Hematopoietic multipotent progenitor cell treated with erythropoietin and hydrocortisone succinate and interleukin-3 and kit ligand, for 17 days (in vitro differentiated cells): Measurements from ENCODE around the gene ZBTB1.
A peak's percentile ranks its signal among the peaks of the same experiment; 100 is the strongest.
"Not testable (repeated sequence)": the region's sequence is repeated elsewhere in the genome, so short reads cannot be mapped to it uniquely, and the experiment has no call there.

ENCODE experiments used
- DNase-seq: peaks from one replicate; pipeline ENCODE4 v3.0.0-alpha.2; 2015; ENCODE audit warnings: low spot score

ZBTB1 gene

GRCh38 chr14:64500088-64500487 is 4.5 kb upstream of the ZBTB1 start:
- no peak for DNase-seq

DNA sequence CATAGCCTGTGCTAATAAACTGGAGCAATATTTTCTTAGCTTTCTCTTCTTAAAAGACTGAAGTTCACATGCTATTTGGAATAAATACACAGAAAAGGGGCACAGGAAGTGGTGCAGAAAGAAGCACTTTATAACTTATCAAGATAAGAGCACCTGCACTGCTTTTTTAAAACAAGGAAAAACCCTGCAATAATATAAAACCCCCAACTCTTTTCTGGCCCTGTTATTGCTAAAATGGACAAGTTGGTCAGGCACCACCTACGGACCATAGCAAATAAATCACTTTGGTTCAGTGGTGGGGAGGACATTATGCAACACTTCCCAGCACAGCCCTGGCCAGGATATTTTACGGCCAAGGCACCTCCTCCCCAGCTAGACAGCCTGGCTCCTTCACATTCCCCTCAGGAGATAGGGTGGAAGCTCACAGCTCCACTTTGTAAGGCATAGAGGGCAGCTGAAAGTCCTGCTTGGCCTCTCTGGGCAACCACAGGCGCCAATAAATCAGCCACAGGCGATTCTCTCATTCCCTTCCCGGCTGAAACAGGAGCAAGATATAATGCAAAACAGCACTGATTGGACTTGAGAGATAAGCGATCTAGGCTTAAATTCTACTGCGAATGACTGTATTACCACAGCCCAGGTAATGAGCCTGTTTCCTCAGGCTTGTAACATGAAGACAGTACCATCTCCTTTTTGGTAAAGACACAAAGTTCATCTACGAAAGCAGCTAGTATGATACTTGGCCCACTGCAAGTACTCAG is 3.0 kb upstream of the ZBTB1 start:
- no peak for DNase-seq

DNA sequence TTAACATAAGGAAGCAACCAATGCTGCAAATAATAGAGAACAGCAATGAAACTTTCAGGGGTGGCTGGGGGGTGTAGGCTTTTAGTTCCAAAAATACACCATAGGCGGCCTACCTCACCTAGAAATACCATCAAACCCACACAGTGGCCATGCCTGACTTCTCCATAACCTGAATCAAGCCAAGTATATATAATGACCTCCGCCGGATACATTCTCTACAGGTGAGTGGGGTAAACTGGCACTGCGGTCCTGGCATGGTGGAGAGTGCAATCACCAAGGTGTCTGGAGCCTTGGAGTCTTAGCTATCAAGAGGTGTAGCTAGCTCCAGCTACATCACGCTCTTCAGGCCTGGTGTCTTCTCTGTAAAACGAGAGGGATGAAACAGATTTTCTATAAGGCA is 2.1 kb upstream of the ZBTB1 start:
- DNase-seq = no peak

DNA sequence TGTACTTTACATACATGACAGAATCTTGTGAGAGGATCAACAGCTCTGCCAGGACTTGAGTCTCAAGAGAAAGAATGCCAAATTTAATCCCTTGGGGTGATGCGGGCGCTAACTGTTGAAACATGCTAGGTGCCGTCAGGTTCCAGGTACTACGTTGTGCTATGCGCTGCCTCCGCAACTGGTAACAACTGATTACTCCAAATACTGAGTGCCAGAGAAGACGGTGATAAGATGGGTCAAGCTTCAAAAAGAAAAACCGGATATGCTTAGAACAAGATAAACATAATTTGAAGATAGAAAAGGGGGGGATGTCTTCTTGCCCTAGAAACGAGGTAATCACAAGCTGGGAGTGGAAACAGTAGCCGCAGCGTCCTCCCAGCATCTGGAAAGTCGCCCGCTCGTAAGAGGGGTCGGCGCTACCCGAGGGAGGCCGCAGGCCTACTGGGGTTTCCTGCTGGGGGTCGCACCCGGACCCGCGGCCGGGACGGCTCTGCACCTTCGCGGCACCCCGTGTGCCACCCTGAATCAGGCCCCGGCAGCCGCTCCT is 1.6 kb upstream of the ZBTB1 start:
- peak; percentile 23 for DNase-seq

GRCh38 chr14:64503434-64504309 is 898 bp upstream of the ZBTB1 start, which contains the start of gene ZBTB25:
Gene ZBTB25, minus strand, starts transcription at chr14:64503838. Its CDS starts 13,305 bp downstream, at chr14:64490533.
- DNase-seq = peak; percentile 60

GRCh38 chr14:64504897-64505794 is 576 bp downstream of the ZBTB1 start:
- peak; percentile 44 for DNase-seq

GRCh38 chr14:64506721-64507120 is 2.2 kb downstream of the ZBTB1 start:
- DNase-seq = no peak

GRCh38 chr14:64507376-64508156 is 3.0 kb downstream of the ZBTB1 start:
- DNase-seq = no peak

- no peak for DNase-seq
These were observed 3.7 kb downstream of the ZBTB1 start for GRCh38 chr14:64508215-64508776.

GRCh38 chr14:64509036-64509435 is 4.5 kb downstream of the ZBTB1 start:
- no peak for DNase-seq

DNA sequence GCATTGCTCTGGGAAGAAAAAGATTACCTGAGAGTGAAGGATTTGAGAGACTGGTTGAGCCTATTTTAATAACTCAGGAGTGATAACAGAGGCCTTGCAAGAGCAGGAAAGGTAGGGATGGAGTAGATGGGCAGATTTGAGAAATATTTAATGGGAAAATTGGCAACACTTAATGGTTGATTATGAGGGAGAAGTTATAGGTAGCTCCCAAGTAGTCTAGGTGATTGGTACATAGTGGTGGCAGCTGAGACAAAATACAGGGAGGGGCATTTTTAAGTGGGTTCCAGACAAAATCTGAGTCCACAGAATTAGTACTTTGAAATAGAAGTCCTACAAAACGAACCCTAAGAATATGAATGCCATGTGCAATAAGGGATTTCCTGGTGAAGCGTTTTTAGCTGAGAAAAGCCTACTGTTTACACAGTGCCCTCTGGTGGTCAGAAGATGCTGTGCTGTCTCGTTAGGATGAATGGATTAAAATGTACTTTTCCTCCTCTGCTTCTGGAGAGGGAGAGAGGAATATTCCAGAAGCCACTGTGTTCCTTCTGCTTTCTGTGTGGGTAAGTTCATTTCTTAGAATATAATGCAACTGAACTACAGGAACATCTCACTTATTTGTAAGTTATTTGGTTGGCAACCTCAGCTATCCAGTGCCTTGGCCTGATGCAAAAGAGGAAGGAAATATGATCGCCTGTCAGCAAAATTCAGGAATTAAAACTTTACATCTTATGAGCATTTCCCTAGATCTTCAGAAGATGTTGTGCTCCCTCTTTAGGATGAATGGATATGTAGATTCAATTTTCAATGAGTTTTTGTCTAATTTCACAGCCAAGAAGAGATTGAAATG is 6.5 kb downstream of the ZBTB1 start:
- peak; percentile 78 for DNase-seq

GRCh38 chr14:64513271-64513670 is 8.7 kb downstream of the ZBTB1 start:
- DNase-seq = no peak

DNA sequence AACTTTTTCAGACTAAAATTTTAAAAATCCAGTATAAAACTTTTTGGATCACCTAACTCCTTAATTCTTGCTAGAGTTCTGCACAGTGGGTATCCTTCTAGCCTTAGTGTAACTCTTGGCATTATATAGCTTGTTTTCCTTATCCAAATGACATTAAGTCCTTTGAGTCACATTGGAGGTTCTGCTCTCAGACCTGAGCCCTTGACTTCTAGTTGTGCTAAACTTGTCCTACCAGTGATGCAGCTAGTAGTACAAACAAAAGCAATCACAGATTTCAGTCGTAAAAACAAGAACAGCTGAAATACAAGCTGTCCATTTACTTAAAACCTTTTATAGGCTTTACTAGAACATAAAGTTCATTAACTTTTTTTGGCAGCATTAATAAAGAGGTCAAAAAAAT is 10.5 kb downstream of the ZBTB1 start:
- DNase-seq = no peak

GRCh38 chr14:64516969-64517368 is 12.4 kb downstream of the ZBTB1 start:
- no peak for DNase-seq

DNA sequence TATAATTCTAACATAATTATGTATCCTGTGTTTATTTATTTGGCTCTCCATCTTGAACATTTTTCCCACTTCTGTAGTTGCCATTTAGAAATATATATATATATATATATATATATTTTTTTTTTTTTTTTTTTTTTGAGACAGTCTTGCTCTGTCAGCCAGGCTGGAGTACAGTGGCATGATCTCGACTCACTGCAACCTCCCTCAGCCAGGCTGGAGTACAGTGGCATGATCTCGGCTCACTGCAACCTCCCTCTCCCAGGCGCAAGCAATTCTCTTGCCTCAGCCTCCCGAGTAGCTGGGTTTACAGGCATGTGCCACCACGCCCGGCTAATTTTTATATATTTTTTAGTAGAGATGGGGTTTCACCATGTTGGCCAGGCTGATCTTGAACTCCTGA is 13.1 kb downstream of the ZBTB1 start:
- DNase-seq = not testable (repeated sequence)

- DNase-seq = no peak
These were observed 13.7 kb downstream of the ZBTB1 start for GRCh38 chr14:64518229-64518628.

- DNase-seq = no peak
These were observed 16.1 kb downstream of the ZBTB1 start for GRCh38 chr14:64520699-64521098.

DNA sequence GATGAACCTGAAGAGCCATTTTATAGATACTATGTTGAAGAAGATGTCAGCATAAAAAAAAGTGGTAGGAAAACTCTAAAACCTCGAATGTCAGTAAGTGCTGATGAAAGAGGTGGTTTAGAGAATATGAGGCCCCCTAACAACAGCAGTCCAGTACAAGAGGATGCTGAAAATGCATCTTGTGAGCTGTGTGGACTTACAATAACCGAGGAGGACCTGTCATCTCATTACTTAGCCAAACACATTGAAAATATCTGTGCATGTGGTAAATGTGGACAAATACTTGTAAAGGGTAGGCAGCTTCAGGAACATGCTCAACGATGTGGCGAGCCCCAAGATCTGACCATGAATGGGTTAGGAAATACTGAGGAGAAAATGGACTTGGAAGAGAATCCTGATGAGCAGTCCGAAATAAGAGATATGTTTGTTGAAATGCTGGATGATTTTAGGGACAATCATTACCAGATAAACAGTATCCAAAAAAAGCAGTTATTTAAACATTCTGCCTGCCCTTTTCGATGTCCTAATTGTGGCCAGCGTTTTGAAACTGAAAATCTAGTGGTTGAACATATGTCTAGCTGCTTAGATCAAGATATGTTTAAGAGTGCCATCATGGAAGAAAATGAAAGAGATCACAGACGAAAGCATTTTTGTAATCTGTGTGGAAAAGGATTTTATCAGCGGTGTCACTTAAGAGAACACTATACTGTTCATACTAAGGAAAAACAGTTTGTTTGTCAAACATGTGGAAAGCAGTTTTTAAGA is 18.2 kb downstream of the ZBTB1 start:
- no peak for DNase-seq

- no peak for DNase-seq
These were observed 20.8 kb downstream of the ZBTB1 start for GRCh38 chr14:64525354-64525753.
